GM13977 (cell line): Measurements from ENCODE around the gene PTPRJ.

Experiments
- DNase-seq: peaks from one replicate; pipeline ENCODE4 v3.0.0; 2012; ENCODE audit warnings: low spot score
- in situ Hi-C: fragments of 300-500 bp; cut with MboI; formaldehyde crosslinking; loops from one replicate; pipeline ENCODE4 v1.12.0; 2022; ENCODE audit warnings: low sequenced_read_pairs, low pct_unique_long_range_greater_than_20kb, mixed read lengths, inconsistent platforms; ENCODE audit not compliant: unreplicated experiment
- TF ChIP-seq, protein P1 (sequence below): IDR thresholded peaks from 2 replicates; pipeline ENCODE4 v1.5.1; 2012; ENCODE audit warnings: mild to moderate bottlenecking, control low read depth; ENCODE audit not compliant: insufficient read depth; ENCODE audit errors: extremely low read depth, missing control alignments

The PTPRJ gene

DNA sequence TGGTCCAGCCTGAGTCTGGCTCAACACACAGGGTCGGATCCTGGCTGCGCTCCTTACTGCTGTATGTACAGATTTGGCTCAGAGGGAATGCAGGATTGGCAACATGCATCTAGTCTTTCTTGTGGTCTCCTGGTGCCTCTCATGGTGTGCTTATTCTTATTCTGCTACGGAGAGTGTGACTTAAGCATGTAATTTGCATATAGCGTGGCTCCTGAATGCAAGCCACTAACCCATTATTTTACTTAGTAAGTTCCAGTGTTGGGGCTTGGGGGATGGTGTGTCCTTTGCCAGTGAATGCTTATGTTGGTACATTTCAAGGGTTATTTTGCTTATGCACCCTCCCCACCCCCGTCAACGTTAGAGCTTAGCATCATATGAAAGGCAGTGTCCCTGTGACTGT lies 51.2 kb downstream of the PTPRJ start:
- TF ChIP-seq, protein P1, sequence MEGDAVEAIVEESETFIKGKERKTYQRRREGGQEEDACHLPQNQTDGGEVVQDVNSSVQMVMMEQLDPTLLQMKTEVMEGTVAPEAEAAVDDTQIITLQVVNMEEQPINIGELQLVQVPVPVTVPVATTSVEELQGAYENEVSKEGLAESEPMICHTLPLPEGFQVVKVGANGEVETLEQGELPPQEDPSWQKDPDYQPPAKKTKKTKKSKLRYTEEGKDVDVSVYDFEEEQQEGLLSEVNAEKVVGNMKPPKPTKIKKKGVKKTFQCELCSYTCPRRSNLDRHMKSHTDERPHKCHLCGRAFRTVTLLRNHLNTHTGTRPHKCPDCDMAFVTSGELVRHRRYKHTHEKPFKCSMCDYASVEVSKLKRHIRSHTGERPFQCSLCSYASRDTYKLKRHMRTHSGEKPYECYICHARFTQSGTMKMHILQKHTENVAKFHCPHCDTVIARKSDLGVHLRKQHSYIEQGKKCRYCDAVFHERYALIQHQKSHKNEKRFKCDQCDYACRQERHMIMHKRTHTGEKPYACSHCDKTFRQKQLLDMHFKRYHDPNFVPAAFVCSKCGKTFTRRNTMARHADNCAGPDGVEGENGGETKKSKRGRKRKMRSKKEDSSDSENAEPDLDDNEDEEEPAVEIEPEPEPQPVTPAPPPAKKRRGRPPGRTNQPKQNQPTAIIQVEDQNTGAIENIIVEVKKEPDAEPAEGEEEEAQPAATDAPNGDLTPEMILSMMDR, result no peak
- in situ Hi-C loops, result no loop called here
- no peak for DNase-seq

DNA sequence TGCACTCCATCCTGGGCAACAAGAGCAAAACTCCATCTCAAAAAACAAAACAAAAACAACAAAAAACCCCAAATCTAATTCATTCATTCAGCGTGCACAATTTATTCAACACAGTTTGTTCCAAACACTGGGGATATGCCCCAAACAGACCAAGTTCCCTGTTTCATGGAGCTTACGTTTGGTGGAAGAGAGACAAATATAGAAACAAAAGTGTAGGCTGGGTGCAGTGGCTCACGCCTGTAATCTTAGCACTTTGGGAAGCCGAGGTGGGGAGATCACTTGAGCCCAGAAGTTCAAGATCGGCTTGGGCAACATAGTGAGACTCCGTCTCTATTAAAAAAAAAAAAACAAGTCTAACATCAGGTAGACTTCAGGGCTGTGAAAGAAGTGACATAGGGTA lies 52.4 kb downstream of the PTPRJ start:
- TF ChIP-seq, protein P1, result no peak
- in situ Hi-C loops, result no loop called here
- DNase-seq, result no peak

DNA sequence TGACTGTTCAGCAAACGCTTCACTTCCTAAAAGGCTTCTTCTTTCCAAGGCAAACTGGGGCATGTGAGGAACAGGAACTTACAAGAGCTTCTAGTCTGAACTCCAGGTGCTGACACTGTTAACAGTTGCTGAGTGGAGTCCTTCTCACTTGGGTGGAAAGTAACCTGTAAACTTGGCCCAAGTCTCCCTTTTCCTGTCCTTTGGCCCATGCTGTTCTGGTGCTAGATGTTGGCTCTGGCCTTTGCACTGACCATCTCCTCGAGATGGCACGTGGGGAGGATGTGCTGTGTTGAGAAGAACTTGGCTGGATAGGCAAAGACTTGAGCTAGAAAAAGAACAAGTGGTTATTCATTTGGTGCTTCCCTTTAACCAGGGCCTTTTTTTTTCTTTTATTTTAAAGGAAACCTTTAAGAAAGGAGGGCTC lies 53.6 kb downstream of the PTPRJ start:
- TF ChIP-seq, protein P1, result no peak
- no peak for DNase-seq
- in situ Hi-C loops, result no loop called here

DNA sequence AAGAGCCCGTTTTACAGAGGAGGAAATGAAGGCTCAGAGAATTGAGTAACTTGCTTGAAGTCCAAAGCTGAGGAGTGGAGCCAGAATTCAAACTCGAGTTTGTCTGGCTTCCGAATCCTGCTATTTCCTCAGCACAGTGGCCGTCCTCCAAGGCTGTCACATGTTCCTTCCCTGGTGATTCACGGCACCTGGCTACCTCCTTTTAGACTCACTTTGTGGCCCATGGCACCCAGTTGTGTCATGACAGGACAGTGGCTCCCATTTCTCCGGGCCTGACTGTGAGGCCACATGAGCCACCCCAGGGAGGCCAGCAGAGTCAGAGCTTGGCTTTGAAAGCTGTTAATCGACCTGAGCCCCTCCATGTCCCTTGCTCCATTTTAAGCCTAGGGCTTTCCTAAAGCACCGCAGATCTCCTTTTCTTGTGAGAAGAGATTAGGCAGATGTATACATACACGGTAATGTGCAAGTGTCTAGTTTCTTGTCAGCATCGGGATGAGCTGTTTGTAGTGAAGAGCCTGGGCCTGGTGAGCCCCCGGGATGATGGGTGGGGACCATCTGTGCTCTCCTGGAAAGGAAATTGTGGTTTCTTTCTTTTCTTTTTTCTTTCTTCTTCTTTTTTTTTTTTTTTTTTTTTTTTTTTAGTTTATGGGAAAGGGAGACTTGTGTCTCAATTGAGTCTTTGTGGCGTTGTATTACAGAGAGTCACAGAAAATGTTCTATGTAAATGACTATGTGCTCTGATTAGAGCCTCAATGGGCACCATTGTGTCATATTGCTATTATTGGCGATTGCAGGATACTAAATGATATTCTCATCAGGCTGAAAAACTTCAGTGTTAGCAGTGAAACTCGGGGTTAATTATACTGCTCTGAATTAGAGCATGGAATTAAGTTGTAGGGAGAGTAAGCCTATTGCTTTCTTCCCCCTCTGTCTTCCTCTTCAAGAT lies 54.8 kb downstream of the PTPRJ start:
- in situ Hi-C loops, result no loop called here
- no peak for DNase-seq

DNA sequence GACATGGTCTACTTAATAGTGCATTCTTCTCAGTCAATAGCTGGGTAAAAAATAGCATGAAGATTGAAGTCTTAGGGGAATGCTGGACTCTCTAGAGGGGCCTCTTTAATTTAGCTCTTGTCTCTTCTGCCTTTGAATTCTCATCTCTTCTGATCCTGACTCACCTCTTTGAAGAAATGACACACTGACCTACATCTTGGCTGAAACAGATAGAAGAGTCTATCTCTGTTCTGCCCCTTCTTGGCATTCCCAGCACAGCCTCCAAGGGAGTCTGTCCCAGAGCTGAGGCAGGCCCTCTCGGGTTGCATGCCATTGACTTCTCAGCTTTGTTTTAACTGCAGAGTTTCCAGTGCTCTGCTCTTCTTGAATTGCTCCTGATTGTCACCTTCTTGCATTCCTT lies 55.7 kb downstream of the PTPRJ start:
- in situ Hi-C loops, result no loop called here
- DNase-seq, result no peak
- TF ChIP-seq, protein P1, result no peak

More for the DNA sequence above, 54.8 kb downstream of the PTPRJ start:
- TF ChIP-seq, protein P1, result no peak

DNA sequence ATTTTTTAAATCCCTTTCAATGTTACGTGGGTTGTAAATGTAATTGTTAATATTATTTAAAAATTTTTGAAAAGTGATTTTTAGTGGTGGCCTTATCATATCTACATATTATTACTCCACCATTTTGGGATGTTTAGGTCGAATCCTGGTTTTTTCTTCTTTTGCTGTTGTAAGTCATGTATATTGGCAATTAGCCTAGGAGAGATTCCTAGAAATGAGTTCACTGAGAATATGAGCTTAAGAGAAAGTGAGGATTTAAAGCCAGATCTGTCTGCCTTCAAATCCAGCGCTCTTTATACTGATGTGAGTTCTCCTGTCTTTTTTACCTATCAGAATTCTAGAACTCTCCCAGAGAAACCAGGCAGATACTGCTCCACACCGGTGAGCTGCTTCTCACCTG lies 56.1 kb downstream of the PTPRJ start:
- TF ChIP-seq, protein P1, result no peak
- no peak for DNase-seq
- in situ Hi-C loops, result no loop called here
